ENCODE results near the gene TPST2.

DNA sequence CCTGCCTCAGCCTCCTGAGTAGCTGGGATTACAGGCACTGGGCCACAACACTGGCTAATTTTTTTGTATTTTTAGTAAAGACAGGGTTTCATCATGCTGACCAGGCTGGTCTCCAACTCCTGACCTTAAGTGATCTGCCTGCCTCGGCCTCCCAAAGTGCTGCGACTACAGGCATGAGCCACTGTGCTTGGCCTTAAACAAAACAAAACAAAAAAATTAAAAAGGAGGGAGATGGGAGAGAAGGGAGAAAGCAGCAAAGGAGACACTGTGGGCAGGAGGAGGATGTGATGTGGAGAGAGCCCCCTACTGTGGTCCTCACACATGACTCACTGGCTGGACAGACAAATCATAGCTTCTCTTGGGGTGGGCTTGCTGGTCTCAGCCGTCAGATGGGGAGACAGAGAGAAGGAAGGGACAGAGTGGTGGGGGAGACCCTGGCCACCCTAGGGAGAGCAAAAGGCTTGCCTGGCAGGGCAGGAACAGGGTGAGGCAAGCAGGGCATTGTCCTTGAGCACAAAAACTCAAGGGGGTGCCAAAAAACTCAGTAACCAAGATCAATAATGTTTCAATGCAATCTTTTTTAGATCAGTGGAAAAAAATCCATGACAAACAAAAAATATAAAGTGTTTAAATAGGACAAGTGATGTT is 31.6 kb downstream of the TPST2 start:
- TF ChIP-seq, protein P1, sequence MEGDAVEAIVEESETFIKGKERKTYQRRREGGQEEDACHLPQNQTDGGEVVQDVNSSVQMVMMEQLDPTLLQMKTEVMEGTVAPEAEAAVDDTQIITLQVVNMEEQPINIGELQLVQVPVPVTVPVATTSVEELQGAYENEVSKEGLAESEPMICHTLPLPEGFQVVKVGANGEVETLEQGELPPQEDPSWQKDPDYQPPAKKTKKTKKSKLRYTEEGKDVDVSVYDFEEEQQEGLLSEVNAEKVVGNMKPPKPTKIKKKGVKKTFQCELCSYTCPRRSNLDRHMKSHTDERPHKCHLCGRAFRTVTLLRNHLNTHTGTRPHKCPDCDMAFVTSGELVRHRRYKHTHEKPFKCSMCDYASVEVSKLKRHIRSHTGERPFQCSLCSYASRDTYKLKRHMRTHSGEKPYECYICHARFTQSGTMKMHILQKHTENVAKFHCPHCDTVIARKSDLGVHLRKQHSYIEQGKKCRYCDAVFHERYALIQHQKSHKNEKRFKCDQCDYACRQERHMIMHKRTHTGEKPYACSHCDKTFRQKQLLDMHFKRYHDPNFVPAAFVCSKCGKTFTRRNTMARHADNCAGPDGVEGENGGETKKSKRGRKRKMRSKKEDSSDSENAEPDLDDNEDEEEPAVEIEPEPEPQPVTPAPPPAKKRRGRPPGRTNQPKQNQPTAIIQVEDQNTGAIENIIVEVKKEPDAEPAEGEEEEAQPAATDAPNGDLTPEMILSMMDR (IDR thresholded peaks at IDR 0.05; ENCODE audit: extremely low read depth in 1 of 2, insufficient read depth in 1 of 2, low read depth in 1 of 2, low read length in 2 of 2): no peak
- TF ChIP-seq, protein P2, sequence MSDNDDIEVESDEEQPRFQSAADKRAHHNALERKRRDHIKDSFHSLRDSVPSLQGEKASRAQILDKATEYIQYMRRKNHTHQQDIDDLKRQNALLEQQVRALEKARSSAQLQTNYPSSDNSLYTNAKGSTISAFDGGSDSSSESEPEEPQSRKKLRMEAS (IDR thresholded peaks at IDR 0.05; ENCODE audit: insufficient read depth, insufficient read length): no peak
- TF ChIP-seq POLR2A (IDR thresholded peaks at IDR 0.05; ENCODE audit: low read depth, low read length): no peak
